ENCODE data around the gene ANKMY1. TPM values are rescaled to one million over a fixed set of nuclear protein-coding genes. Genes with fewer than 3 reads are reported as not detected.

The ANKMY1 gene
- total RNA-seq, 4 donors from 2014 or later = 9.1 to 10.9 (median 10.2) TPM

DNA sequence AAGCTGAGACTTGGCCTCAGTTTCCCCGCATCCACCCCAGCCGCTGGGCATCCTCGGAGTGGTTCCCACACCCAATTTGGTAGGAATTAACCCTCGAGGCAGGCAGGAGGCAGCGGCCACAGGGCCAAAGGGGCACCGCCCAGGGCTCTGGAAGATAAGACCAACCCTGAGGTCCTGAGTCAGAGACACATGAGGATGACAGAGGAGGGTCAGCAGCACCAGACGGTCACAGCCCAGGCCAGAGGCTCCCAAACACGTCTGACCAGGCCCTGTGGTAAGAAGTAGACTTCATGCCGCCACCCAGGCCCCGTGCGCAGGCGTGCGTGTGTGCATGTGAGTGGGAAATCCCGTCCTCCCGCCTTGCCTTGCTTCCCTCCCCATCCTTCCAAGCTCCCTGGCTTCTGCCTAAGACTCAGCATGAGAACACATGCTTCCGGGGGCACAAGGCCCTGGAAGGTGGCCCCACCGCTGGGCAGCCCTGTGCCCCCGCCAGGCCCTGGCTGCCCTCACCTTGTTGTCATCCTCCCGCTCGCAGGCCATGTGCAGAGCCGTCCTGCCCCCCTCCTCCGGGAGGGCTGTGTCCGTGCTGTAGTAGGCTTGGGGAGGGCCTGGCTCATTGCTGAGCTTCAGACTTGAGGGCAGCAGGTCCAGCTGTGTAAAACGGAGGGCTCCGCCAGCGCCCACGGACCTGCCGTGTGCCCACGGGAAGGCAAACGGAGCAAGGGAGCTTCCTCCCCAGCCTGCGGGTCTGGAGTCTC, 46.3 kb downstream of the ANKMY1 start:
- intact Hi-C loops (cut with DNase I) = loop anchor here (10.0 kb wide), 2 partner anchors 193 to 323 kb away; no protein-coding TSS in a partner anchor
- peaks cover 0 to 9% (median 2%) of the 10 kb centered on the region in 4 donors for H3K4me1 ChIP-seq
- WGBS = 97% methylated on average over 22 of the region's 31 CpGs
- H3K36me3 ChIP-seq = peaks cover 0 to 25% (median 18%) of the 10 kb centered on the region in 4 donors
- H3K27ac ChIP-seq (replicated peaks in 1 of 4) = no peak overlapping the region
- no peaks in the 10 kb centered on the region for H3K9me3 ChIP-seq
- no peak for TF ChIP-seq POLR2AphosphoS5 (IDR thresholded peaks at IDR 0.05)
- TF ChIP-seq, protein P1, sequence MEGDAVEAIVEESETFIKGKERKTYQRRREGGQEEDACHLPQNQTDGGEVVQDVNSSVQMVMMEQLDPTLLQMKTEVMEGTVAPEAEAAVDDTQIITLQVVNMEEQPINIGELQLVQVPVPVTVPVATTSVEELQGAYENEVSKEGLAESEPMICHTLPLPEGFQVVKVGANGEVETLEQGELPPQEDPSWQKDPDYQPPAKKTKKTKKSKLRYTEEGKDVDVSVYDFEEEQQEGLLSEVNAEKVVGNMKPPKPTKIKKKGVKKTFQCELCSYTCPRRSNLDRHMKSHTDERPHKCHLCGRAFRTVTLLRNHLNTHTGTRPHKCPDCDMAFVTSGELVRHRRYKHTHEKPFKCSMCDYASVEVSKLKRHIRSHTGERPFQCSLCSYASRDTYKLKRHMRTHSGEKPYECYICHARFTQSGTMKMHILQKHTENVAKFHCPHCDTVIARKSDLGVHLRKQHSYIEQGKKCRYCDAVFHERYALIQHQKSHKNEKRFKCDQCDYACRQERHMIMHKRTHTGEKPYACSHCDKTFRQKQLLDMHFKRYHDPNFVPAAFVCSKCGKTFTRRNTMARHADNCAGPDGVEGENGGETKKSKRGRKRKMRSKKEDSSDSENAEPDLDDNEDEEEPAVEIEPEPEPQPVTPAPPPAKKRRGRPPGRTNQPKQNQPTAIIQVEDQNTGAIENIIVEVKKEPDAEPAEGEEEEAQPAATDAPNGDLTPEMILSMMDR (IDR thresholded peaks at IDR 0.05) = no peak
- TF ChIP-seq POLR2A (IDR thresholded peaks at IDR 0.05; ENCODE audit: low read depth) = no peak
- no peak for TF ChIP-seq EP300 (IDR thresholded peaks at IDR 0.05)
- H3K27me3 ChIP-seq = no peaks in the 10 kb centered on the region
- peak; percentile 37 for DNase-seq (ENCODE audit: extremely low spot score)
- no peak overlapping the region for H3K4me3 ChIP-seq

DNA sequence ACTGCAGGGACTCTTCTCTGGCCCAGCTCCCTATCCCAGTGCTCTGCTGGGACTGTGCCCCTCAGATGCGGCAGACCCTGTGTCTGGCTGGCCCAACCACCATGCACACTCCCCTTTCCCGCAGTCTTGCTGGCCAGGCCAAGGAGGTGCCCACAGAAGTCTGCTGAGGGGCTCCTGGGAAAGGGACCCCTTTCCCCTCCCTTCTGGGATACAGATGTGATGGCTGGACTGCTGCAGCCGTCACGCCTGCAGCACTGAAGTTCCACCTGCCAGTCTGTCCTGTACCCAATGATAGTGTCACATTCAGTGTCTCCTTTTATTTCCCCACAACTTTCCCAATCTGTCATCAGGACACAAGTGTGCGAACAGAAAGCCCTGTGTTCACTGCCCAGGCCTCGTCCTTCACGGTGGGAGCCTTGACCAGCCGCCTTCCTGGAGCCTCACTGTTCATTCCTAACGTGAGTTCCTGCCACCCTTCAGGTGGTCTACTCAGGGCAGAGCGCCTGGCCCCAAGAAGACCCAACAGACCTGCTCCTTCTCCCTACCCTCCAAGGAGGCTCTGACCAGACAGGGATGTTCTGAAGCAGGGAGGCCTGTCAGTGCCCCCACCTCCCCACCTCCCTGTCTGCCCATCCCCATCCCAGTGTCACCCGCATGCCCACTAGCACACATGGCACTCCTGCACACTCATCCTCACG, 47.1 kb downstream of the ANKMY1 start:
- intact Hi-C loops (cut with DNase I) = loop anchor here (10.0 kb wide), 2 partner anchors 194 to 324 kb away; no protein-coding TSS in a partner anchor
- Histone ChIP-seq H3K9me3 (no peaks in the 10 kb centered on the region), H3K36me3 (peaks cover 0 to 25% (median 18%) of the 10 kb centered on the region in 4 donors)

DNA sequence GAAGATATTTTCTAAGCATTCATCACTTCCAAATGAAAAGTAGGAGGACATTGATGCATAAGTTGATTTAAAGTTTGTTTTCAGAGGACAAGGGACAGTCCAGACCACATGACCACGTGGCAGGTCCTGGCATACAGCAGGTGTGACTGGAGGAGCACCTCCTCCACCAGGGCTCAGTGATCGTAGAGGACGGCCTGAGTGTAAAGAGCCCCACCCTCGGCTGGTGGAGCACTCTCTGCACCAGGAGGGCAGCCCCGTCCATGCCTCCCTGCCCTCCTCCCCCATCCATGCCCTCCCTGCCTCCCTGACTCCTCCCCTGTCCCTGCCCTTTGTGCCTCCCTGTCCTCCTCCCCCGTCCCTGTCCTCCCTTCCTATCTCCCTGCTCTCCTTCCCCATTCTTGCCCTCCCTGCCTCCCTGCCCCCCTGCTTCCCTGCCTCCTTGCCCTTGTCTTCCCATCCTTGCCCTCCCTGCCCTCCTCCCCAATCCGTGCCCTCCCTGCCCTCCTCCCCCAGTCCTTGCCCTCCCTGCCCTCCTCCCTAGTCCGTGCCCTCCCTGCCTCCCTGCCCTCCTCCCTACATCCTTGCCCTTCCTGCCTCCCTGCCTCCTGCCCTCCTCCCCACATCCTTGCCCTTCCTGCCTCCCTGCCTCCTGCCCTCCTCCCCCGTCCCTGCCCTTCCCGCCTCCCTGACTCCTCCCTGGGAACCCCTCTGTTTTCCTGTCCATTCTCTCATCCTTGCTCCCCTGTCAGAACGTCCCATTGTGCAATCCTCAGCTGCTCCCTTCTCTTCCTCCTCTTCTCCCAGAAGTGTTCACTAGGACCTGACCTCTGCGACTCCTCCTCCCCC, 47.9 kb downstream of the ANKMY1 start:
- intact Hi-C loops (cut with DNase I) = loop anchor here (10.0 kb wide), 2 partner anchors 195 to 325 kb away; no protein-coding TSS in a partner anchor
- H3K27ac ChIP-seq (replicated peaks in 1 of 4) = no peak overlapping the region
- peaks cover 0 to 9% (median 2%) of the 10 kb centered on the region in 4 donors for H3K4me1 ChIP-seq
- H3K36me3 ChIP-seq = peaks cover 0 to 30% (median 18%) of the 10 kb centered on the region in 4 donors
- no peak overlapping the region for H3K4me3 ChIP-seq
- H3K9me3 ChIP-seq = no peaks in the 10 kb centered on the region
- TF ChIP-seq POLR2A (IDR thresholded peaks at IDR 0.05; ENCODE audit: low read depth) = no peak
- TF ChIP-seq, protein P1 (IDR thresholded peaks at IDR 0.05) = no peak
- no peak for TF ChIP-seq EP300 (IDR thresholded peaks at IDR 0.05)
- no peak for TF ChIP-seq POLR2AphosphoS5 (IDR thresholded peaks at IDR 0.05)
- DNase-seq (ENCODE audit: extremely low spot score) = peak; percentile 86
- WGBS = 71% methylated on average over 12 of the region's 12 CpGs
- H3K27me3 ChIP-seq = no peaks in the 10 kb centered on the region

More for the DNA sequence above, 47.1 kb downstream of the ANKMY1 start:
- TF ChIP-seq POLR2AphosphoS5 (IDR thresholded peaks at IDR 0.05) = no peak
- no peak for TF ChIP-seq POLR2A (IDR thresholded peaks at IDR 0.05; ENCODE audit: low read depth)
- TF ChIP-seq, protein P1 (IDR thresholded peaks at IDR 0.05) = no peak
- no peak for TF ChIP-seq EP300 (IDR thresholded peaks at IDR 0.05)
- WGBS = 93% methylated on average over 12 of the region's 12 CpGs
- peak; percentile 37 for DNase-seq (ENCODE audit: extremely low spot score)
- Histone ChIP-seq H3K4me3 (no peak overlapping the region), H3K27ac (replicated peaks in 1 of 4) (no peak overlapping the region), H3K27me3 (no peaks in the 10 kb centered on the region), H3K4me1 (peaks cover 0 to 9% (median 2%) of the 10 kb centered on the region in 4 donors)

DNA sequence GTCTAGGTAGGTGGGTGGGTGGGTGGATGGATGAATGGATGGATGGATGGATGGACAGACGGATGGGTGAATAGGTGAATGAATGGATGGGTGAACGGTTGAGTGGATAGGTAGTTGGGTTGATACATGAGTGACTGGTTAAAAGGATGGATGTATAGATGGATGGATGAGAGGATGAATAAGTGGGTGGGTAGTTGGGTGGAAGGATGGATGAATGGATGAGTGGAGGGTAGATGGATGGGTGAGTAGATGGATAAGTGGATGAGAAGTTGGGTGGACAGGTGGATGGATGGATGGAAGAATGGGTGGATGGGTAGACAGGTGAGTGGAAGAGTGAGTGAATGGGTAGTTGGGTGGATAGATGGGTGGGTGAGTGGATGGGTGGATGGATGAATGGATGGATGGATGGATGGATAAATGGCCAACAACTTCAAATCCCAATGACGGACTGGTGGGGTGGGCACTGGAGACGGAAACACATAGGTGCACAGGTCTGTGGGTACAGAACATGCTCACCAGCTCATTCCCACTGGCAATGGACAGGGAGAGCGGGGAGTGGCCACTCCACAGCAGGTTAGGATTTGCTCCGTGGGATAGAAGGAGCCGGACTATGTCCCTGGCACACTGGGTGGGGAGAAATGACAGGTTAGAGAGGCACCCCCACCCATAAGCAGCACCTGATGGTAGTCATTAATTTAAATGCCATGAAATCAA, 48.8 kb downstream of the ANKMY1 start:
- WGBS = 98% methylated on average over 7 of the region's 7 CpGs
- H3K9me3 ChIP-seq = no peaks in the 10 kb centered on the region
- peaks cover 0 to 5% (median 1%) of the 10 kb centered on the region in 4 donors for H3K4me1 ChIP-seq
- no peaks in the 10 kb centered on the region for H3K27me3 ChIP-seq
- no peak overlapping the region for H3K27ac ChIP-seq (replicated peaks in 1 of 4)
- peak; percentile 64 for DNase-seq (ENCODE audit: extremely low spot score)
- peaks cover 0 to 30% (median 18%) of the 10 kb centered on the region in 4 donors for H3K36me3 ChIP-seq
- no peak overlapping the region for H3K4me3 ChIP-seq
- TF ChIP-seq POLR2A (IDR thresholded peaks at IDR 0.05; ENCODE audit: low read depth) (no peak), POLR2AphosphoS5 (IDR thresholded peaks at IDR 0.05) (no peak), EP300 (IDR thresholded peaks at IDR 0.05) (no peak)
- TF ChIP-seq, protein P1 (IDR thresholded peaks at IDR 0.05) = no peak
- intact Hi-C loops (cut with DNase I) = no loop called here
